Endothelial cell of umbilical vein (primary cell): Measurements from ENCODE around the gene PPP1R18. TPM values are rescaled to one million over a fixed set of nuclear protein-coding genes. Genes with fewer than 3 reads are reported as not detected.
A peak's percentile ranks its signal among the peaks of the same experiment; 100 is the strongest.
"Not testable (repeated sequence)": the region's sequence is repeated elsewhere in the genome, so short reads cannot be mapped to it uniquely, and the experiment has no call there.

Experiments used
- BruUV-seq: library from RNA; stranded (reverse); fragments of 400-500 nt; replicated peaks from 2 replicates; lab custom pipeline; 2021; lab: Mats Ljungman, UMichigan
- CTCF ChIA-PET: fragments of 300-600, 350-600 bp; sonication (Branson Sonifier 250); formaldehyde crosslinking; loops from one replicate; lab custom pipeline; 2021; ENCODE audit warnings: antibody characterized with exemption, inconsistent platforms; lab: Charles Lee
- POLR2A ChIA-PET: fragments of 300-600, 350-600 bp; sonication (Branson Sonifier 250); formaldehyde crosslinking; loops from one replicate; lab custom pipeline; 2021; ENCODE audit warnings: antibody characterized with exemption, inconsistent platforms; lab: Charles Lee
- DNase-seq: peaks from one replicate; pipeline ENCODE4 v3.0.0-alpha.2; 2011; ENCODE audit warnings: low read depth, low spot score
- FAIRE-seq: peaks from 2 replicates; lab custom pipeline; 2011; peaks lifted over from hg19 to GRCh38; lab: Jason Lieb, UNC
- H2AFZ ChIP-seq: 2 replicates; pipeline ENCODE4 v1.6.0; 2012; ENCODE audit warnings: low read depth, low read length, control low read depth, inconsistent platforms
- H3K27ac ChIP-seq: 2 replicates; pipeline ENCODE4 v1.5.1; 2011; ENCODE audit warnings: low read depth, mild to moderate bottlenecking, control low read depth, low read length, moderate library complexity; ENCODE audit not compliant: insufficient read depth
- H3K27me3 ChIP-seq, 2 experiments: 2 replicates each; pipeline versions ENCODE4 v1.6.0 to v1.6.1; 2011; ENCODE audit warnings: low read length in 2 of 2, mixed read lengths in 1 of 2; ENCODE audit not compliant: control insufficient read depth in 2 of 2, insufficient read depth in 2 of 2
- H3K36me3 ChIP-seq, 2 experiments: 2 replicates in 1 of 2; 3 replicates in 1 of 2; pipeline ENCODE4 v1.5.1; 2011; ENCODE audit warnings: low read length in 2 of 2, mild to moderate bottlenecking in 1 of 2, moderate library complexity in 1 of 2; ENCODE audit not compliant: control insufficient read depth in 2 of 2, insufficient read depth in 2 of 2; ENCODE audit errors: extremely low read depth in 1 of 2
- H3K4me1 ChIP-seq: 3 replicates; pipeline ENCODE4 v1.5.1; 2011; ENCODE audit warnings: mild to moderate bottlenecking, low read length; ENCODE audit not compliant: control insufficient read depth, insufficient read depth; ENCODE audit errors: extremely low read depth
- H3K4me2 ChIP-seq: 2 replicates; pipeline ENCODE4 v1.6.1; 2011; ENCODE audit warnings: low read length, control low read depth, mixed read lengths; ENCODE audit not compliant: insufficient read depth
- H3K4me3 ChIP-seq, 3 experiments: fragments of 200-600 bp in 1 of 3; sonication (generic), shearing (Covaris generic) in 1 of 3; replicated peaks in 1 of 3; 2 replicates each; pipeline ENCODE4 v1.5.1; 2011 to 2016; ENCODE audit warnings: control low read depth in 3 of 3, low read length in 3 of 3, mild to moderate bottlenecking in 2 of 3, inconsistent platforms in 1 of 3, low read depth in 1 of 3, moderate library complexity in 1 of 3; ENCODE audit not compliant: insufficient read depth in 1 of 3
- H3K79me2 ChIP-seq: 2 replicates; pipeline ENCODE4 v1.6.0; 2012; ENCODE audit warnings: low read length, inconsistent platforms; ENCODE audit not compliant: control insufficient read depth, insufficient read depth
- H3K9ac ChIP-seq: replicated peaks from 2 replicates; pipeline ENCODE3; 2011; ENCODE audit warnings: low read length, control low read depth; ENCODE audit not compliant: insufficient read depth; ENCODE audit errors: extremely low read depth
- H3K9me1 ChIP-seq: replicated peaks from 3 replicates; pipeline ENCODE4 v1.6.0; 2011; ENCODE audit warnings: mild to moderate bottlenecking, low read length; ENCODE audit not compliant: control insufficient read depth, insufficient read depth; ENCODE audit errors: extremely low read depth
- H3K9me3 ChIP-seq: replicated peaks from 2 replicates; pipeline ENCODE4 v1.5.1; 2012; ENCODE audit warnings: low read length, inconsistent platforms; ENCODE audit not compliant: control insufficient read depth, insufficient read depth
- H4K20me1 ChIP-seq: replicated peaks from 2 replicates; pipeline ENCODE3; 2011; ENCODE audit warnings: mild to moderate bottlenecking, low read length; ENCODE audit not compliant: control insufficient read depth, insufficient read depth; ENCODE audit errors: extremely low read depth
- CTCF ChIP-seq, 2 donors: IDR thresholded peaks; 1 replicate in 1 of 2; 2 replicates in 1 of 2; pipeline ENCODE4 v1.5.1; 2011; ENCODE audit warnings: low read length in 2 of 2, mild to moderate bottlenecking in 2 of 2, moderate library complexity in 2 of 2, control low read depth in 1 of 2, inconsistent platforms in 1 of 2, low read depth in 1 of 2; ENCODE audit not compliant: insufficient read depth in 1 of 2; ENCODE audit errors: extremely low read depth in 1 of 2
- EZH2 ChIP-seq: IDR thresholded peaks from 2 replicates; pipeline ENCODE4 v1.6.1; 2012; ENCODE audit warnings: borderline replicate concordance, low read depth, mild to moderate bottlenecking, moderate library complexity, low read length, inconsistent platforms; ENCODE audit not compliant: severe bottlenecking
- FOS ChIP-seq: IDR thresholded peaks from 2 replicates; pipeline ENCODE4 v1.6.1; 2011; ENCODE audit warnings: mild to moderate bottlenecking, low read length, moderate library complexity, borderline replicate concordance; ENCODE audit not compliant: insufficient read depth
- GATA2 ChIP-seq: IDR thresholded peaks from 2 replicates; pipeline ENCODE4 v1.7.0; 2011; ENCODE audit warnings: low read depth, mild to moderate bottlenecking, moderate library complexity, mixed read lengths, low read length; ENCODE audit not compliant: insufficient read length, insufficient read depth
- JUN ChIP-seq: IDR thresholded peaks from 2 replicates; pipeline ENCODE4 v1.6.1; 2011; ENCODE audit warnings: borderline replicate concordance, low read depth; ENCODE audit not compliant: insufficient read length, insufficient read depth
- MYC ChIP-seq: IDR thresholded peaks from one replicate; pipeline ENCODE4 v1.6.1; 2011; ENCODE audit warnings: mild to moderate bottlenecking, low read depth, low read length
- POLR2A ChIP-seq: IDR thresholded peaks from 2 replicates; pipeline ENCODE4 v1.6.1; 2012; ENCODE audit warnings: low read depth, mild to moderate bottlenecking, control low read depth, low read length
- POLR2AphosphoS5 ChIP-seq: IDR thresholded peaks from 2 replicates; pipeline ENCODE4 v1.6.1; 2012; ENCODE audit warnings: low read depth, mild to moderate bottlenecking, control low read depth, low read length, moderate library complexity; ENCODE audit not compliant: insufficient read depth
- dilution Hi-C: fragments of 300-500 bp; cut with MboI; formaldehyde crosslinking; loops from one replicate; pipeline ENCODE4 v1.15.0; 2019; ENCODE audit warnings: low sequenced_read_pairs; ENCODE audit not compliant: extremely low pct_ligation_motif_present
- intact Hi-C: fragments of 100-400 bp; cut with micrococcal nuclease; formaldehyde crosslinking; loops from one replicate; pipeline ENCODE4 v1.10.0; 2022
- polyA plus RNA-seq, 4 experiments: library from polyadenylated mRNA; depleted of rRNA in 3 of 4; stranded (reverse) in 3 of 4; unstranded in 1 of 4; fragments of >200 nt; gene quantifications; 2 replicates each; pipeline versions ENCODE4 v1.2.1 to v1.2.3, GENCODE V29; 2011 to 2012; ENCODE audit warnings: missing spikeins in 1 of 4
- total RNA-seq: library from RNA; stranded (reverse); gene quantifications from 2 replicates; pipeline ENCODE4 v1.2.3, GENCODE V29; 2021

PPP1R18 gene
- total and polyA plus RNA-seq, 2 donors (not counting 3 experiments of a cell fraction or from before 2014, with no cell fraction given) = 136 to 173 TPM

- ChIA-PET POLR2A (interaction anchor here (0.6 kb wide), 1 partner anchor 37 kb away, joined by 3 read pairs; no protein-coding TSS in a partner anchor), CTCF (interaction anchor here (0.8 to 1.7 kb wide), 7 partner anchors 8 to 183 kb away, joined by 3 to 5 read pairs (median 4); partner anchors contain the start of genes DHX16 and MRPS18B)
- H3K9me1 ChIP-seq = no peaks in the 10 kb centered on the region
- intact Hi-C loops = no loop called here
- no peaks in the 10 kb centered on the region for H3K27me3 ChIP-seq
- no peaks in the 10 kb centered on the region for H3K9me3 ChIP-seq
- no peak overlapping the region for H3K4me3 ChIP-seq
- H3K36me3 ChIP-seq = peaks cover 14 to 42% of the 10 kb centered on the region in 2 experiments
- H4K20me1 ChIP-seq = no peaks in the 10 kb centered on the region
- H3K79me2 ChIP-seq = no peaks in the 10 kb centered on the region
- no peak overlapping the region for H3K9ac ChIP-seq
- no peak overlapping the region for H2AFZ ChIP-seq
- dilution Hi-C loops = no loop called here
- DNase-seq (no peak), FAIRE-seq (no peak)
- no peak overlapping the region for H3K4me2 ChIP-seq
- TF ChIP-seq POLR2AphosphoS5 (no peak), CTCF (IDR thresholded peaks at IDR 0.05; ENCODE audit: extremely low read depth in 1 of 2, insufficient read depth in 1 of 2, low read depth in 1 of 2, low read length in 2 of 2) (no peak), MYC (no peak), POLR2A (no peak), GATA2 (no peak), EZH2 (no peak), JUN (no peak), FOS (no peak)
- no peak overlapping the region for H3K27ac ChIP-seq
- TSS peak; percentile 49 for BruUV-seq
- no peaks in the 10 kb centered on the region for H3K4me1 ChIP-seq
Observed at GRCh38 chr6:30664994-30665767, 21.3 kb downstream of the PPP1R18 start.

- H4K20me1 ChIP-seq, DNase-seq, dilution Hi-C loops, H3K27me3 ChIP-seq, H3K79me2 ChIP-seq, H3K9ac ChIP-seq, H2AFZ ChIP-seq, H3K4me1 ChIP-seq, H3K4me3 ChIP-seq, CTCF ChIA-PET, H3K4me2 ChIP-seq, BruUV-seq, H3K27ac ChIP-seq, H3K9me1 ChIP-seq, intact Hi-C loops, POLR2A ChIA-PET, FAIRE-seq, H3K9me3 ChIP-seq: not testable (repeated sequence)
- H3K36me3 ChIP-seq = peaks cover 26 to 63% of the 10 kb centered on the region in 2 experiments
Observed at GRCh38 chr6:30657922-30658321, 28.5 kb downstream of the PPP1R18 start.
